ENCODE results near the gene TRAPPC13. TPM values are rescaled to one million over a fixed set of nuclear protein-coding genes. Genes with fewer than 3 reads are reported as not detected.
"Not testable (repeated sequence)": the region's sequence is repeated elsewhere in the genome, so short reads cannot be mapped to it uniquely, and the experiment has no call there.

Gene TRAPPC13
- total RNA-seq, 1 experiment from 2014 or later: 51.3 TPM

- H2AFZ ChIP-seq (ENCODE audit: low read length): no peak overlapping the region
- H3K9me2 ChIP-seq (replicated peaks; ENCODE audit: insufficient read depth, low read length): no peaks in the 10 kb centered on the region
- H3K36me3 ChIP-seq (ENCODE audit: insufficient read depth, low read length): peaks cover 32% of the 10 kb centered on the region; the same call in 1 of the 2 replicates
- no peaks in the 10 kb centered on the region for H4K20me1 ChIP-seq (ENCODE audit: insufficient read depth, low read depth, low read length)
- no peak overlapping the region for H3K4me2 ChIP-seq (ENCODE audit: low read depth, low read length, poor library complexity, severe bottlenecking)
- H3K9me3 ChIP-seq (ENCODE audit: low read length): no peaks in the 10 kb centered on the region
- H3K27ac ChIP-seq (ENCODE audit: low read length): no peak overlapping the region
- H3K9ac ChIP-seq (ENCODE audit: low read length): no peak overlapping the region
- no peaks in the 10 kb centered on the region; the same call in 1 of the 2 replicates for H3K79me2 ChIP-seq (ENCODE audit: low read length)
- no peak for DNase-seq
- no peaks in the 10 kb centered on the region for H3K27me3 ChIP-seq (ENCODE audit: low read length)
- H3K4me1 ChIP-seq (ENCODE audit: low read length): no peaks in the 10 kb centered on the region
- no peak overlapping the region for H3K4me3 ChIP-seq (ENCODE audit: low read length)
These were observed 29.9 kb downstream of the TRAPPC13 start for GRCh38 chr5:65654713-65655112.

- Histone ChIP-seq H3K9me2 (replicated peaks; ENCODE audit: insufficient read depth, low read length) (no peaks in the 10 kb centered on the region), H3K9me3 (ENCODE audit: low read length) (no peaks in the 10 kb centered on the region), H3K4me2 (ENCODE audit: low read depth, low read length, poor library complexity, severe bottlenecking) (no peak overlapping the region), H2AFZ (ENCODE audit: low read length) (no peak overlapping the region), H3K4me3 (ENCODE audit: low read length) (no peak overlapping the region), H3K79me2 (ENCODE audit: low read length) (no peaks in the 10 kb centered on the region), H3K27ac (ENCODE audit: low read length) (no peak overlapping the region), H3K4me1 (ENCODE audit: low read length) (no peaks in the 10 kb centered on the region), H3K9ac (ENCODE audit: low read length) (no peak overlapping the region), H3K27me3 (ENCODE audit: low read length) (no peaks in the 10 kb centered on the region), H3K36me3 (ENCODE audit: insufficient read depth, low read length) (peaks cover 29% of the 10 kb centered on the region; the same call in 1 of the 2 replicates), H4K20me1 (ENCODE audit: insufficient read depth, low read depth, low read length) (no peaks in the 10 kb centered on the region)
- DNase-seq: no peak
These were observed 39.1 kb downstream of the TRAPPC13 start for GRCh38 chr5:65663804-65664521.

GRCh38 chr5:65668696-65669095 lies 43.9 kb downstream of the TRAPPC13 start:
- Histone ChIP-seq H3K4me2 (ENCODE audit: low read depth, low read length, poor library complexity, severe bottlenecking) (no peak overlapping the region), H3K27ac (ENCODE audit: low read length) (no peak overlapping the region), H3K27me3 (ENCODE audit: low read length) (no peaks in the 10 kb centered on the region), H4K20me1 (ENCODE audit: insufficient read depth, low read depth, low read length) (no peaks in the 10 kb centered on the region), H3K4me3 (ENCODE audit: low read length) (no peak overlapping the region), H3K4me1 (ENCODE audit: low read length) (peaks cover under 1% of the 10 kb centered on the region), H3K9ac (ENCODE audit: low read length) (no peak overlapping the region), H3K9me3 (ENCODE audit: low read length) (no peaks in the 10 kb centered on the region), H3K36me3 (ENCODE audit: insufficient read depth, low read length) (peaks cover 36% of the 10 kb centered on the region; the same call in 1 of the 2 replicates), H2AFZ (ENCODE audit: low read length) (no peak overlapping the region), H3K79me2 (ENCODE audit: low read length) (no peaks in the 10 kb centered on the region), H3K9me2 (replicated peaks; ENCODE audit: insufficient read depth, low read length) (no peaks in the 10 kb centered on the region)
- no peak for DNase-seq

GRCh38 chr5:65672796-65673195 lies 48.0 kb downstream of the TRAPPC13 start:
- Histone ChIP-seq H3K27me3 (ENCODE audit: low read length) (no peaks in the 10 kb centered on the region), H3K79me2 (ENCODE audit: low read length) (peaks cover 19% of the 10 kb centered on the region), H3K9me3 (ENCODE audit: low read length) (no peaks in the 10 kb centered on the region), H3K9me2 (replicated peaks; ENCODE audit: insufficient read depth, low read length) (no peaks in the 10 kb centered on the region), H4K20me1 (ENCODE audit: insufficient read depth, low read depth, low read length) (no peaks in the 10 kb centered on the region), H2AFZ (ENCODE audit: low read length) (no peak overlapping the region), H3K4me2 (ENCODE audit: low read depth, low read length, poor library complexity, severe bottlenecking) (no peak overlapping the region), H3K36me3 (ENCODE audit: insufficient read depth, low read length) (peaks cover 23% of the 10 kb centered on the region; the same call in 1 of the 2 replicates), H3K4me1 (ENCODE audit: low read length) (peaks cover 13% of the 10 kb centered on the region), H3K4me3 (ENCODE audit: low read length) (no peak overlapping the region), H3K9ac (ENCODE audit: low read length) (no peak overlapping the region), H3K27ac (ENCODE audit: low read length) (no peak overlapping the region)
- no peak for DNase-seq

- Histone ChIP-seq H3K79me2 (ENCODE audit: low read length) (peaks cover 25% of the 10 kb centered on the region), H3K36me3 (ENCODE audit: insufficient read depth, low read length) (peaks cover 23% of the 10 kb centered on the region; the same call in 1 of the 2 replicates), H3K9me2 (replicated peaks; ENCODE audit: insufficient read depth, low read length) (no peaks in the 10 kb centered on the region), H3K4me2 (ENCODE audit: low read depth, low read length, poor library complexity, severe bottlenecking) (peak overlapping the region; percentile 24), H3K4me1 (ENCODE audit: low read length) (peaks cover 13% of the 10 kb centered on the region), H3K27me3 (ENCODE audit: low read length) (no peaks in the 10 kb centered on the region), H3K4me3 (ENCODE audit: low read length) (no peak overlapping the region), H2AFZ (ENCODE audit: low read length) (no peak overlapping the region), H3K27ac (ENCODE audit: low read length) (peak overlapping the region; percentile 8; the same call in 1 of the 2 replicates), H4K20me1 (ENCODE audit: insufficient read depth, low read depth, low read length) (no peaks in the 10 kb centered on the region), H3K9me3 (ENCODE audit: low read length) (no peaks in the 10 kb centered on the region), H3K9ac (ENCODE audit: low read length) (no peak overlapping the region)
- DNase-seq: no peak
These were observed 49.9 kb downstream of the TRAPPC13 start for GRCh38 chr5:65674749-65675148.

- not testable (repeated sequence) for H2AFZ ChIP-seq (ENCODE audit: low read length); H3K9me3 ChIP-seq (ENCODE audit: low read length); H3K4me2 ChIP-seq (ENCODE audit: low read depth, low read length, poor library complexity, severe bottlenecking); H3K27me3 ChIP-seq (ENCODE audit: low read length); H3K4me3 ChIP-seq (ENCODE audit: low read length); DNase-seq; H3K27ac ChIP-seq (ENCODE audit: low read length); H4K20me1 ChIP-seq (ENCODE audit: insufficient read depth, low read depth, low read length); H3K9ac ChIP-seq (ENCODE audit: low read length); H3K9me2 ChIP-seq (replicated peaks; ENCODE audit: insufficient read depth, low read length)
- H3K4me1 ChIP-seq (ENCODE audit: low read length): peaks cover 13% of the 10 kb centered on the region
- H3K79me2 ChIP-seq (ENCODE audit: low read length): peaks cover 27% of the 10 kb centered on the region
- peaks cover 29% of the 10 kb centered on the region for H3K36me3 ChIP-seq (ENCODE audit: insufficient read depth, low read length)
These were observed 51.2 kb downstream of the TRAPPC13 start for GRCh38 chr5:65676056-65676455.

- Histone ChIP-seq H4K20me1 (ENCODE audit: insufficient read depth, low read depth, low read length) (no peaks in the 10 kb centered on the region), H3K27me3 (ENCODE audit: low read length) (no peaks in the 10 kb centered on the region), H3K4me3 (ENCODE audit: low read length) (no peak overlapping the region), H2AFZ (ENCODE audit: low read length) (no peak overlapping the region), H3K9me3 (ENCODE audit: low read length) (no peaks in the 10 kb centered on the region), H3K9me2 (replicated peaks; ENCODE audit: insufficient read depth, low read length) (no peaks in the 10 kb centered on the region; the same call in 1 of the 2 replicates), H3K36me3 (ENCODE audit: insufficient read depth, low read length) (peaks cover 30% of the 10 kb centered on the region), H3K9ac (ENCODE audit: low read length) (no peak overlapping the region), H3K4me1 (ENCODE audit: low read length) (no peaks in the 10 kb centered on the region), H3K79me2 (ENCODE audit: low read length) (peaks cover 21% of the 10 kb centered on the region), H3K4me2 (ENCODE audit: low read depth, low read length, poor library complexity, severe bottlenecking) (no peak overlapping the region), H3K27ac (ENCODE audit: low read length) (no peak overlapping the region)
- no peak for DNase-seq
These were observed 57.3 kb downstream of the TRAPPC13 start for GRCh38 chr5:65682148-65682547.

GRCh38 chr5:65693121-65693520 lies 68.3 kb downstream of the TRAPPC13 start:
- Histone ChIP-seq H3K27me3 (ENCODE audit: low read length) (no peaks in the 10 kb centered on the region), H3K9me3 (ENCODE audit: low read length) (no peaks in the 10 kb centered on the region), H3K36me3 (ENCODE audit: insufficient read depth, low read length) (peaks cover 17% of the 10 kb centered on the region; the same call in 1 of the 2 replicates), H3K4me2 (ENCODE audit: low read depth, low read length, poor library complexity, severe bottlenecking) (no peak overlapping the region), H4K20me1 (ENCODE audit: insufficient read depth, low read depth, low read length) (no peaks in the 10 kb centered on the region), H3K79me2 (ENCODE audit: low read length) (peaks cover 23% of the 10 kb centered on the region), H3K27ac (ENCODE audit: low read length) (no peak overlapping the region), H2AFZ (ENCODE audit: low read length) (no peak overlapping the region), H3K4me3 (ENCODE audit: low read length) (no peak overlapping the region), H3K9me2 (replicated peaks; ENCODE audit: insufficient read depth, low read length) (no peaks in the 10 kb centered on the region), H3K4me1 (ENCODE audit: low read length) (0 out of 2 replicates have a peak, but pooled peaks cover 4% of the 10 kb centered on the region), H3K9ac (ENCODE audit: low read length) (no peak overlapping the region)
- no peak for DNase-seq

Data from Karpas-422 (cell line).